ENCODE measurements around the gene RGL1.

- TF ChIP-seq POLR2A (IDR thresholded peaks at IDR 0.05; ENCODE audit: low read length), result no peak
- TF ChIP-seq GATA1 (IDR thresholded peaks at IDR 0.05; ENCODE audit: low read depth, low read length), result no peak
Observed at GRCh38 chr1:183806675-183807074, 1.8 kb downstream of the RGL1 start.

All from erythroblast (primary cell).